C4-2B (cell line): ENCODE measurements around the gene SEC63.
A peak's percentile ranks its signal among the peaks of the same experiment; 100 is the strongest.

Experiments used
- CTCF ChIP-seq: fragments of 450-650 bp; conservative IDR thresholded peaks from 2 replicates; pipeline ENCODE4 v1.5.1; 2017; ENCODE audit warnings: mild to moderate bottlenecking
- ZFX ChIP-seq: fragments of 450-650 bp; IDR thresholded peaks from 2 replicates; pipeline ENCODE4 v1.6.1; 2017

GRCh38 chr6:107866606-107867301 lies 91.3 kb downstream of the SEC63 start:
- peak; percentile 73 for TF ChIP-seq CTCF
- no peak for TF ChIP-seq ZFX
